HepG2 (cell line): ENCODE results near the gene FEV. TPM values are rescaled to one million over a fixed set of nuclear protein-coding genes. Genes with fewer than 3 reads are reported as not detected.

ENCODE experiments used
- CENPX ChIP-seq: sonication (generic); formaldehyde crosslinking; IDR thresholded peaks from 2 replicates; pipeline ENCODE4 v1.9.0; 2021; ENCODE audit warnings: mild to moderate bottlenecking, missing genetic modification reagents, moderate library complexity
- DPF2 ChIP-seq: sonication (generic); formaldehyde crosslinking; IDR thresholded peaks from 2 replicates; pipeline ENCODE4 v1.4.0; 2020; ENCODE audit warnings: mild to moderate bottlenecking, low read depth, missing genetic modification reagents, borderline replicate concordance
- ELF3 ChIP-seq: IDR thresholded peaks from 2 replicates; pipeline ENCODE4 v1.6.1; 2016; ENCODE audit warnings: missing genetic modification reagents, missing compliant biosample characterization
- HMG20A ChIP-seq: IDR thresholded peaks from 2 replicates; pipeline ENCODE4 v1.6.1; 2016; ENCODE audit warnings: borderline replicate concordance
- HMGA1 ChIP-seq: sonication (generic); formaldehyde crosslinking; conservative IDR thresholded peaks from 2 replicates; pipeline ENCODE4 v1.4.0; 2020; ENCODE audit warnings: missing genetic modification reagents
- JUNB ChIP-seq: sonication (generic); formaldehyde crosslinking; IDR thresholded peaks from 2 replicates; pipeline ENCODE4 v1.8.0; 2022; ENCODE audit warnings: missing genetic modification reagents, mild to moderate bottlenecking, borderline replicate concordance
- MIER3 ChIP-seq: IDR thresholded peaks from 2 replicates; pipeline ENCODE4 v1.6.1; 2016; ENCODE audit warnings: missing compliant biosample characterization, borderline replicate concordance
- NCOA5 ChIP-seq: sonication (generic); formaldehyde crosslinking; IDR thresholded peaks from 2 replicates; pipeline ENCODE4 v1.4.0; 2020; ENCODE audit warnings: missing genetic modification reagents
- POLR2A ChIP-seq, 2 experiments: IDR thresholded peaks; 2 replicates each; pipeline ENCODE4 v1.6.1; 2011; ENCODE audit warnings: low read depth in 2 of 2, low read length in 2 of 2, mild to moderate bottlenecking in 1 of 2, moderate library complexity in 1 of 2; ENCODE audit not compliant: insufficient read depth in 1 of 2
- POLR2G ChIP-seq: fragments of 200-400 bp; formaldehyde crosslinking; IDR thresholded peaks from 2 replicates; pipeline ENCODE4 v1.6.1; 2018; ENCODE audit warnings: mild to moderate bottlenecking, low read depth, low read length, moderate library complexity
- RCOR2 ChIP-seq: IDR thresholded peaks from 2 replicates; pipeline ENCODE4 v1.6.1; 2016; ENCODE audit warnings: missing biosample characterization, missing genetic modification reagents
- SMAD1 ChIP-seq: sonication (generic); formaldehyde crosslinking; IDR thresholded peaks from 2 replicates; pipeline ENCODE4 v1.4.0; 2020; ENCODE audit warnings: missing genetic modification reagents, low read depth, mild to moderate bottlenecking, borderline replicate concordance
- TEAD3 ChIP-seq: optimal IDR thresholded peaks from 2 replicates; pipeline ENCODE3; 2016; ENCODE audit warnings: borderline replicate concordance
- TP53 ChIP-seq: sonication (generic); formaldehyde crosslinking; conservative IDR thresholded peaks from 2 replicates; pipeline ENCODE4 v1.4.0; 2020; ENCODE audit warnings: missing genetic modification reagents
- ZFP41 ChIP-seq: sonication (generic); formaldehyde crosslinking; IDR thresholded peaks from 2 replicates; pipeline ENCODE4 v1.4.0; 2020; ENCODE audit warnings: mild to moderate bottlenecking, missing genetic modification reagents, borderline replicate concordance
- ZNF232 ChIP-seq: sonication (generic); formaldehyde crosslinking; IDR thresholded peaks from 2 replicates; pipeline ENCODE4 v1.4.0; 2020; ENCODE audit warnings: missing genetic modification reagents, borderline replicate concordance
- ZNF253 ChIP-seq: sonication (generic); formaldehyde crosslinking; IDR thresholded peaks from 2 replicates; pipeline ENCODE4 v1.8.0; 2022; ENCODE audit warnings: mild to moderate bottlenecking, missing genetic modification reagents, borderline replicate concordance
- ZNF280D ChIP-seq: sonication (generic); formaldehyde crosslinking; IDR thresholded peaks from 2 replicates; pipeline ENCODE4 v1.5.1; 2020; ENCODE audit warnings: mild to moderate bottlenecking, missing genetic modification reagents
- ZNF337 ChIP-seq: sonication (generic); formaldehyde crosslinking; IDR thresholded peaks from 2 replicates; pipeline ENCODE4 v1.5.1; 2020; ENCODE audit warnings: missing genetic modification reagents, low read depth, mild to moderate bottlenecking, borderline replicate concordance
- ZNF343 ChIP-seq: sonication (generic); formaldehyde crosslinking; IDR thresholded peaks from 2 replicates; pipeline ENCODE4 v1.4.0; 2020; ENCODE audit warnings: mild to moderate bottlenecking, missing genetic modification reagents
- ZNF703 ChIP-seq: sonication (generic); formaldehyde crosslinking; IDR thresholded peaks from 2 replicates; pipeline ENCODE4 v1.5.1; 2020; ENCODE audit warnings: missing genetic modification reagents, mild to moderate bottlenecking, moderate library complexity, borderline replicate concordance
- ZNF746 ChIP-seq: sonication (generic); formaldehyde crosslinking; IDR thresholded peaks from 2 replicates; pipeline ENCODE4 v1.8.0; 2022; ENCODE audit warnings: mild to moderate bottlenecking, missing genetic modification reagents
- ZNF768 ChIP-seq: sonication (generic); formaldehyde crosslinking; IDR thresholded peaks from 2 replicates; pipeline ENCODE4 v1.4.0; 2020; ENCODE audit warnings: missing genetic modification reagents
- polyA plus RNA-seq, 8 experiments: library from polyadenylated mRNA; depleted of rRNA in 3 of 8; stranded (reverse) in 7 of 8; unstranded in 1 of 8; fragments of >200 nt; fragmentation: Illumina TruSeq in 4 of 8; extraction: Trizol in 4 of 8; gene quantifications; 2 replicates each; pipeline versions ENCODE4 v1.2.1 to v1.2.3, GENCODE V29; 2011 to 2016; ENCODE audit warnings: low read depth in 4 of 8, missing spikeins in 1 of 8, mixed read lengths in 1 of 8; ENCODE audit not compliant: insufficient read depth in 1 of 8
- total RNA-seq, 5 experiments: library from RNA; depleted of rRNA; stranded (reverse); fragments of >200 nt; fragmentation: Illumina TruSeq; extraction: Trizol; gene quantifications; 2 replicates each; pipeline ENCODE4 v1.2.3, GENCODE V29; 2016; ENCODE audit warnings: low read depth in 1 of 5
- TF ChIP-seq, protein P1 (sequence below), 2 experiments: fragments of 450-650 bp in 1 of 2; sonication (generic) in 1 of 2; formaldehyde crosslinking; IDR thresholded peaks; 2 replicates each; pipeline versions ENCODE4 v1.5.0 to v1.8.0; 2020 to 2022; ENCODE audit warnings: mild to moderate bottlenecking in 1 of 2, missing genetic modification reagents in 1 of 2
- TF ChIP-seq, protein P2 (sequence below): sonication (generic); formaldehyde crosslinking; IDR thresholded peaks from 2 replicates; pipeline ENCODE4 v1.5.1; 2020; ENCODE audit warnings: missing genetic modification reagents, mild to moderate bottlenecking, borderline replicate concordance

The FEV gene
- total and polyA plus RNA-seq, 2 of the 13 experiments (the other 11 are each of a cell fraction or from before 2014, with no cell fraction given) = not detected

- TF ChIP-seq SMAD1 (CRISPR knock-in tag) = 0 out of 2 replicates have a peak, but pooled peaks have one; percentile 41
- TF ChIP-seq POLR2A (IDR thresholded peaks at IDR 0.05; ENCODE audit: insufficient read depth in 1 of 2, low read depth in 2 of 2, low read length in 2 of 2) = no peak
- TF ChIP-seq ZNF280D (CRISPR knock-in tag) = no peak
- TF ChIP-seq ZNF232 (CRISPR knock-in tag) = no peak
- peak; percentile 54; the same call in 1 of the 2 replicates for TF ChIP-seq MIER3
- TF ChIP-seq RCOR2 = peak; percentile 53; the same call in 1 of the 2 replicates
- peak; percentile 95; the same call in 1 of the 2 replicates for TF ChIP-seq ZNF703 (CRISPR knock-in tag)
- peak; percentile 72 for TF ChIP-seq HMG20A (CRISPR knock-in tag)
- TF ChIP-seq HMGA1 (CRISPR knock-in tag) = no peak
- peak; percentile 33; the same call in 1 of the 2 replicates for TF ChIP-seq ZNF768 (CRISPR knock-in tag)
- 0 out of 2 replicates have a peak, but pooled peaks have one; percentile 39 for TF ChIP-seq ELF3 (CRISPR knock-in tag)
- TF ChIP-seq NCOA5 (CRISPR knock-in tag) = no peak
- TF ChIP-seq TEAD3 = peak; percentile 12
- TF ChIP-seq, protein P1, sequence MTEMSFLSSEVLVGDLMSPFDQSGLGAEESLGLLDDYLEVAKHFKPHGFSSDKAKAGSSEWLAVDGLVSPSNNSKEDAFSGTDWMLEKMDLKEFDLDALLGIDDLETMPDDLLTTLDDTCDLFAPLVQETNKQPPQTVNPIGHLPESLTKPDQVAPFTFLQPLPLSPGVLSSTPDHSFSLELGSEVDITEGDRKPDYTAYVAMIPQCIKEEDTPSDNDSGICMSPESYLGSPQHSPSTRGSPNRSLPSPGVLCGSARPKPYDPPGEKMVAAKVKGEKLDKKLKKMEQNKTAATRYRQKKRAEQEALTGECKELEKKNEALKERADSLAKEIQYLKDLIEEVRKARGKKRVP (CRISPR knock-in tag; IDR thresholded peaks at IDR 0.05) = peak in 1 of 2 experiments; percentile 53; a peak in 2 of 4 replicates
- TF ChIP-seq ZNF337 (CRISPR knock-in tag) = no peak
- peak; percentile 99 for TF ChIP-seq ZNF746
- no peak for TF ChIP-seq ZNF343 (CRISPR knock-in tag)
- TF ChIP-seq POLR2G = no peak
- peak; percentile 68; the same call in 1 of the 2 replicates for TF ChIP-seq DPF2 (CRISPR knock-in tag)
- no peak for TF ChIP-seq CENPX (CRISPR knock-in tag)
- TF ChIP-seq ZFP41 (CRISPR knock-in tag) = no peak
- TF ChIP-seq ZNF253 (CRISPR knock-in tag) = no peak
- TF ChIP-seq, protein P2, sequence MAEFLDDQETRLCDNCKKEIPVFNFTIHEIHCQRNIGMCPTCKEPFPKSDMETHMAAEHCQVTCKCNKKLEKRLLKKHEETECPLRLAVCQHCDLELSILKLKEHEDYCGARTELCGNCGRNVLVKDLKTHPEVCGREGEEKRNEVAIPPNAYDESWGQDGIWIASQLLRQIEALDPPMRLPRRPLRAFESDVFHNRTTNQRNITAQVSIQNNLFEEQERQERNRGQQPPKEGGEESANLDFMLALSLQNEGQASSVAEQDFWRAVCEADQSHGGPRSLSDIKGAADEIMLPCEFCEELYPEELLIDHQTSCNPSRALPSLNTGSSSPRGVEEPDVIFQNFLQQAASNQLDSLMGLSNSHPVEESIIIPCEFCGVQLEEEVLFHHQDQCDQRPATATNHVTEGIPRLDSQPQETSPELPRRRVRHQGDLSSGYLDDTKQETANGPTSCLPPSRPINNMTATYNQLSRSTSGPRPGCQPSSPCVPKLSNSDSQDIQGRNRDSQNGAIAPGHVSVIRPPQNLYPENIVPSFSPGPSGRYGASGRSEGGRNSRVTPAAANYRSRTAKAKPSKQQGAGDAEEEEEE (CRISPR knock-in tag) = peak; percentile 85; the same call in 1 of the 2 replicates
- no peak for TF ChIP-seq JUNB (CRISPR knock-in tag)
- no peak for TF ChIP-seq TP53 (CRISPR knock-in tag)
Measured at GRCh38 chr2:219001577-219002394, 16.8 kb upstream of the FEV start (continued).
